AG09319 (cell line): ENCODE data around the gene MINDY4.

Experiments
- DNase-seq: peaks from one replicate; pipeline ENCODE4 v3.0.0-alpha.2; 2010; ENCODE audit warnings: low read depth; ENCODE audit errors: extremely low read depth
- CTCF ChIP-seq: IDR thresholded peaks from 2 replicates; pipeline ENCODE4 v1.5.1; 2011; ENCODE audit warnings: low read depth, mild to moderate bottlenecking, inconsistent platforms, low read length, moderate library complexity

The MINDY4 gene

GRCh38 chr7:30785786-30786185 is 14.6 kb downstream of the MINDY4 start:
- no peak for DNase-seq
- no peak for TF ChIP-seq CTCF

- no peak for DNase-seq
- TF ChIP-seq CTCF: no peak
Observed at GRCh38 chr7:30787486-30787885, 16.3 kb downstream of the MINDY4 start.

GRCh38 chr7:30788640-30789333 is 17.6 kb downstream of the MINDY4 start:
- DNase-seq: no peak
- TF ChIP-seq CTCF: no peak

- no peak for DNase-seq
- no peak for TF ChIP-seq CTCF
Observed at GRCh38 chr7:30789334-30789711, 18.1 kb downstream of the MINDY4 start.

GRCh38 chr7:30790356-30790755 is 19.1 kb downstream of the MINDY4 start:
- DNase-seq: no peak

GRCh38 chr7:30791114-30791513 is 19.9 kb downstream of the MINDY4 start:
- DNase-seq: no peak
- no peak for TF ChIP-seq CTCF

More at GRCh38 chr7:30790356-30790755, 19.1 kb downstream of the MINDY4 start:
- no peak for TF ChIP-seq CTCF

GRCh38 chr7:30795161-30795948 is 24.1 kb downstream of the MINDY4 start:
- no peak for TF ChIP-seq CTCF
- DNase-seq: no peak
